Suprapubic skin (tissue), 3 donors: ENCODE measurements around the gene MAPK11.

ENCODE experiments used
- CTCF ChIP-seq, 2 donors: fragments of 200-600 bp in 1 of 2; fragments of 450-650 bp in 1 of 2; sonication (generic) in 1 of 2; IDR thresholded peaks; one replicate each; pipeline ENCODE4 v1.5.1; 2016 to 2019; ENCODE audit warnings: antibody characterized with exemption in 2 of 2, mild to moderate bottlenecking in 1 of 2, moderate library complexity in 1 of 2
- POLR2AphosphoS5 ChIP-seq, 3 donors: sonication (generic); formaldehyde crosslinking; IDR thresholded peaks; one replicate each; pipeline ENCODE4 v1.6.1; 2017; ENCODE audit warnings: antibody characterized with exemption in 3 of 3

- TF ChIP-seq CTCF (IDR thresholded peaks at IDR 0.05) (no peak), POLR2AphosphoS5 (IDR thresholded peaks at IDR 0.05) (no peak)
Observed at GRCh38 chr22:50298266-50298637, 28.1 kb upstream of the MAPK11 start.
